Endothelial cell of umbilical vein (primary cell): Measurements from ENCODE around the gene USE1. TPM values are rescaled to one million over a fixed set of nuclear protein-coding genes. Genes with fewer than 3 reads are reported as not detected.

Experiments used
- BruUV-seq: library from RNA; stranded (reverse); fragments of 400-500 nt; replicated peaks from 2 replicates; lab custom pipeline; 2021; lab: Mats Ljungman, UMichigan
- CTCF ChIA-PET: fragments of 300-600, 350-600 bp; sonication (Branson Sonifier 250); formaldehyde crosslinking; loops from one replicate; lab custom pipeline; 2021; ENCODE audit warnings: antibody characterized with exemption, inconsistent platforms; lab: Charles Lee
- POLR2A ChIA-PET: fragments of 300-600, 350-600 bp; sonication (Branson Sonifier 250); formaldehyde crosslinking; loops from one replicate; lab custom pipeline; 2021; ENCODE audit warnings: antibody characterized with exemption, inconsistent platforms; lab: Charles Lee
- DNase-seq: peaks from one replicate; pipeline ENCODE4 v3.0.0-alpha.2; 2011; ENCODE audit warnings: low read depth, low spot score
- FAIRE-seq: peaks from 2 replicates; lab custom pipeline; 2011; peaks lifted over from hg19 to GRCh38; lab: Jason Lieb, UNC
- H2AFZ ChIP-seq: 2 replicates; pipeline ENCODE4 v1.6.0; 2012; ENCODE audit warnings: low read depth, low read length, control low read depth, inconsistent platforms
- H3K27ac ChIP-seq: 2 replicates; pipeline ENCODE4 v1.5.1; 2011; ENCODE audit warnings: low read depth, mild to moderate bottlenecking, control low read depth, low read length, moderate library complexity; ENCODE audit not compliant: insufficient read depth
- H3K27me3 ChIP-seq, 2 experiments: 2 replicates each; pipeline versions ENCODE4 v1.6.0 to v1.6.1; 2011; ENCODE audit warnings: low read length in 2 of 2, mixed read lengths in 1 of 2; ENCODE audit not compliant: control insufficient read depth in 2 of 2, insufficient read depth in 2 of 2
- H3K36me3 ChIP-seq, 2 experiments: 2 replicates in 1 of 2; 3 replicates in 1 of 2; pipeline ENCODE4 v1.5.1; 2011; ENCODE audit warnings: low read length in 2 of 2, mild to moderate bottlenecking in 1 of 2, moderate library complexity in 1 of 2; ENCODE audit not compliant: control insufficient read depth in 2 of 2, insufficient read depth in 2 of 2; ENCODE audit errors: extremely low read depth in 1 of 2
- H3K4me1 ChIP-seq: 3 replicates; pipeline ENCODE4 v1.5.1; 2011; ENCODE audit warnings: mild to moderate bottlenecking, low read length; ENCODE audit not compliant: control insufficient read depth, insufficient read depth; ENCODE audit errors: extremely low read depth
- H3K4me2 ChIP-seq: 2 replicates; pipeline ENCODE4 v1.6.1; 2011; ENCODE audit warnings: low read length, control low read depth, mixed read lengths; ENCODE audit not compliant: insufficient read depth
- H3K4me3 ChIP-seq, 3 experiments: fragments of 200-600 bp in 1 of 3; sonication (generic), shearing (Covaris generic) in 1 of 3; replicated peaks in 1 of 3; 2 replicates each; pipeline ENCODE4 v1.5.1; 2011 to 2016; ENCODE audit warnings: control low read depth in 3 of 3, low read length in 3 of 3, mild to moderate bottlenecking in 2 of 3, inconsistent platforms in 1 of 3, low read depth in 1 of 3, moderate library complexity in 1 of 3; ENCODE audit not compliant: insufficient read depth in 1 of 3
- H3K79me2 ChIP-seq: 2 replicates; pipeline ENCODE4 v1.6.0; 2012; ENCODE audit warnings: low read length, inconsistent platforms; ENCODE audit not compliant: control insufficient read depth, insufficient read depth
- H3K9ac ChIP-seq: replicated peaks from 2 replicates; pipeline ENCODE3; 2011; ENCODE audit warnings: low read length, control low read depth; ENCODE audit not compliant: insufficient read depth; ENCODE audit errors: extremely low read depth
- H3K9me1 ChIP-seq: replicated peaks from 3 replicates; pipeline ENCODE4 v1.6.0; 2011; ENCODE audit warnings: mild to moderate bottlenecking, low read length; ENCODE audit not compliant: control insufficient read depth, insufficient read depth; ENCODE audit errors: extremely low read depth
- H3K9me3 ChIP-seq: replicated peaks from 2 replicates; pipeline ENCODE4 v1.5.1; 2012; ENCODE audit warnings: low read length, inconsistent platforms; ENCODE audit not compliant: control insufficient read depth, insufficient read depth
- H4K20me1 ChIP-seq: replicated peaks from 2 replicates; pipeline ENCODE3; 2011; ENCODE audit warnings: mild to moderate bottlenecking, low read length; ENCODE audit not compliant: control insufficient read depth, insufficient read depth; ENCODE audit errors: extremely low read depth
- CTCF ChIP-seq, 2 donors: IDR thresholded peaks; 1 replicate in 1 of 2; 2 replicates in 1 of 2; pipeline ENCODE4 v1.5.1; 2011; ENCODE audit warnings: low read length in 2 of 2, mild to moderate bottlenecking in 2 of 2, moderate library complexity in 2 of 2, control low read depth in 1 of 2, inconsistent platforms in 1 of 2, low read depth in 1 of 2; ENCODE audit not compliant: insufficient read depth in 1 of 2; ENCODE audit errors: extremely low read depth in 1 of 2
- EZH2 ChIP-seq: IDR thresholded peaks from 2 replicates; pipeline ENCODE4 v1.6.1; 2012; ENCODE audit warnings: borderline replicate concordance, low read depth, mild to moderate bottlenecking, moderate library complexity, low read length, inconsistent platforms; ENCODE audit not compliant: severe bottlenecking
- FOS ChIP-seq: IDR thresholded peaks from 2 replicates; pipeline ENCODE4 v1.6.1; 2011; ENCODE audit warnings: mild to moderate bottlenecking, low read length, moderate library complexity, borderline replicate concordance; ENCODE audit not compliant: insufficient read depth
- GATA2 ChIP-seq: IDR thresholded peaks from 2 replicates; pipeline ENCODE4 v1.7.0; 2011; ENCODE audit warnings: low read depth, mild to moderate bottlenecking, moderate library complexity, mixed read lengths, low read length; ENCODE audit not compliant: insufficient read length, insufficient read depth
- JUN ChIP-seq: IDR thresholded peaks from 2 replicates; pipeline ENCODE4 v1.6.1; 2011; ENCODE audit warnings: borderline replicate concordance, low read depth; ENCODE audit not compliant: insufficient read length, insufficient read depth
- MYC ChIP-seq: IDR thresholded peaks from one replicate; pipeline ENCODE4 v1.6.1; 2011; ENCODE audit warnings: mild to moderate bottlenecking, low read depth, low read length
- POLR2A ChIP-seq: IDR thresholded peaks from 2 replicates; pipeline ENCODE4 v1.6.1; 2012; ENCODE audit warnings: low read depth, mild to moderate bottlenecking, control low read depth, low read length
- POLR2AphosphoS5 ChIP-seq: IDR thresholded peaks from 2 replicates; pipeline ENCODE4 v1.6.1; 2012; ENCODE audit warnings: low read depth, mild to moderate bottlenecking, control low read depth, low read length, moderate library complexity; ENCODE audit not compliant: insufficient read depth
- dilution Hi-C: fragments of 300-500 bp; cut with MboI; formaldehyde crosslinking; loops from one replicate; pipeline ENCODE4 v1.15.0; 2019; ENCODE audit warnings: low sequenced_read_pairs; ENCODE audit not compliant: extremely low pct_ligation_motif_present
- intact Hi-C: fragments of 100-400 bp; cut with micrococcal nuclease; formaldehyde crosslinking; loops from one replicate; pipeline ENCODE4 v1.10.0; 2022
- polyA plus RNA-seq, 4 experiments: library from polyadenylated mRNA; depleted of rRNA in 3 of 4; stranded (reverse) in 3 of 4; unstranded in 1 of 4; fragments of >200 nt; gene quantifications; 2 replicates each; pipeline versions ENCODE4 v1.2.1 to v1.2.3, GENCODE V29; 2011 to 2012; ENCODE audit warnings: missing spikeins in 1 of 4
- total RNA-seq: library from RNA; stranded (reverse); gene quantifications from 2 replicates; pipeline ENCODE4 v1.2.3, GENCODE V29; 2021
- TF ChIP-seq, protein P1 (sequence below): IDR thresholded peaks from 2 replicates; pipeline ENCODE4 v1.6.1; 2011; ENCODE audit not compliant: insufficient read depth, insufficient read length

Gene USE1
- total and polyA plus RNA-seq, 2 donors (not counting 3 experiments of a cell fraction or from before 2014, with no cell fraction given): 21.3 to 27.6 TPM

- no peak for FAIRE-seq
- H3K4me3 ChIP-seq: no peak overlapping the region
- no peaks in the 10 kb centered on the region for H3K9me3 ChIP-seq
- POLR2A ChIA-PET: interaction anchor here (0.6 kb wide), 1 partner anchor 15 kb away, joined by 11 read pairs; no protein-coding TSS in a partner anchor
- intact Hi-C loops (loop anchor here (2.0 kb wide), 3 partner anchors 31 to 369 kb away; partner anchors contain the start of gene OCEL1), dilution Hi-C loops (no loop called here)
- H2AFZ ChIP-seq: no peak overlapping the region
- H3K36me3 ChIP-seq: peaks cover under 1 to 3% of the 10 kb centered on the region in 2 experiments
- peaks cover 14% of the 10 kb centered on the region for H3K79me2 ChIP-seq
- DNase-seq: no peak
- H3K4me1 ChIP-seq: peaks cover 18% of the 10 kb centered on the region
- H3K27ac ChIP-seq: no peak overlapping the region
- no peaks in the 10 kb centered on the region for H3K9me1 ChIP-seq
- CTCF ChIA-PET: interaction anchor here (1.5 to 2.7 kb wide), 2 partner anchors 8 to 16 kb away, joined by 8 to 15 read pairs; partner anchors contain the start of gene ANKLE1
- no peak overlapping the region for H3K4me2 ChIP-seq
- no peak overlapping the region for H3K9ac ChIP-seq
- TF ChIP-seq, protein P1, sequence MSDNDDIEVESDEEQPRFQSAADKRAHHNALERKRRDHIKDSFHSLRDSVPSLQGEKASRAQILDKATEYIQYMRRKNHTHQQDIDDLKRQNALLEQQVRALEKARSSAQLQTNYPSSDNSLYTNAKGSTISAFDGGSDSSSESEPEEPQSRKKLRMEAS: no peak
- no peak for TF ChIP-seq MYC
- no peak for TF ChIP-seq POLR2A
- TF ChIP-seq CTCF (IDR thresholded peaks at IDR 0.05; ENCODE audit: extremely low read depth in 1 of 2, insufficient read depth in 1 of 2, low read depth in 1 of 2, low read length in 2 of 2): no peak
- no peak for TF ChIP-seq GATA2
- TF ChIP-seq POLR2AphosphoS5: no peak
- TF ChIP-seq EZH2: no peak
- no peak for TF ChIP-seq JUN
- no peak for TF ChIP-seq FOS
- H4K20me1 ChIP-seq: no peaks in the 10 kb centered on the region
- no peaks in the 10 kb centered on the region for H3K27me3 ChIP-seq
- BruUV-seq: no TSS peak
These were observed 50.9 kb downstream of the USE1 start for GRCh38 chr19:17266026-17266425.
